GM12874 (cell line): ENCODE results near the gene ZNF709.

Experiments used
- TF ChIP-seq, protein P1 (sequence below): IDR thresholded peaks from 2 replicates; pipeline ENCODE4 v1.5.1; 2011; ENCODE audit warnings: low read depth, mild to moderate bottlenecking, control low read depth, low read length, moderate library complexity; ENCODE audit not compliant: insufficient read depth

ZNF709 gene

GRCh38 chr19:12478234-12478941 lies 6.2 kb downstream of the ZNF709 start:
- TF ChIP-seq, protein P1, sequence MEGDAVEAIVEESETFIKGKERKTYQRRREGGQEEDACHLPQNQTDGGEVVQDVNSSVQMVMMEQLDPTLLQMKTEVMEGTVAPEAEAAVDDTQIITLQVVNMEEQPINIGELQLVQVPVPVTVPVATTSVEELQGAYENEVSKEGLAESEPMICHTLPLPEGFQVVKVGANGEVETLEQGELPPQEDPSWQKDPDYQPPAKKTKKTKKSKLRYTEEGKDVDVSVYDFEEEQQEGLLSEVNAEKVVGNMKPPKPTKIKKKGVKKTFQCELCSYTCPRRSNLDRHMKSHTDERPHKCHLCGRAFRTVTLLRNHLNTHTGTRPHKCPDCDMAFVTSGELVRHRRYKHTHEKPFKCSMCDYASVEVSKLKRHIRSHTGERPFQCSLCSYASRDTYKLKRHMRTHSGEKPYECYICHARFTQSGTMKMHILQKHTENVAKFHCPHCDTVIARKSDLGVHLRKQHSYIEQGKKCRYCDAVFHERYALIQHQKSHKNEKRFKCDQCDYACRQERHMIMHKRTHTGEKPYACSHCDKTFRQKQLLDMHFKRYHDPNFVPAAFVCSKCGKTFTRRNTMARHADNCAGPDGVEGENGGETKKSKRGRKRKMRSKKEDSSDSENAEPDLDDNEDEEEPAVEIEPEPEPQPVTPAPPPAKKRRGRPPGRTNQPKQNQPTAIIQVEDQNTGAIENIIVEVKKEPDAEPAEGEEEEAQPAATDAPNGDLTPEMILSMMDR = no peak

GRCh38 chr19:12465211-12465610 lies 19.4 kb downstream of the ZNF709 start:
- TF ChIP-seq, protein P1 = no peak

- TF ChIP-seq, protein P1 = no peak
These were observed 19.8 kb downstream of the ZNF709 start for GRCh38 chr19:12464769-12465168.

DNA sequence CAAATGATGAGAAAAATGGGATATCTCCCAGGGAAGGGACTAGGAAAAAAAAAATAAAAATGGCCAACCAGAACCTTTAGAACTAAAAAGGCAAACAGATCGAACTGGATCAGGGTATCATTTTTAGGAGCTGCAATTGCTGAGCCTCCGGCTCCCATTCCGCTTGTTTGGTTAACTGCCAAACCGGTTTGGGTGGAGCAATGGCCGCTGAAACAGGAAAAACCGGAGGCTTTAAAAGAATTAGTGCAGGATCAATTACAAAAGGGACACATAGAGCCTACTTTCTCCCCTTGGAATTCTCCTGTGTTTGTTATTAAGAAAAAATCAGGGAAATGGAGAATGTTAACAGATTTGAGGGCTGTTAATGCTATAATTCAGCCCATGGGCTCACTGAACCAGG lies 31.1 kb downstream of the ZNF709 start:
- TF ChIP-seq, protein P1 = no peak

DNA sequence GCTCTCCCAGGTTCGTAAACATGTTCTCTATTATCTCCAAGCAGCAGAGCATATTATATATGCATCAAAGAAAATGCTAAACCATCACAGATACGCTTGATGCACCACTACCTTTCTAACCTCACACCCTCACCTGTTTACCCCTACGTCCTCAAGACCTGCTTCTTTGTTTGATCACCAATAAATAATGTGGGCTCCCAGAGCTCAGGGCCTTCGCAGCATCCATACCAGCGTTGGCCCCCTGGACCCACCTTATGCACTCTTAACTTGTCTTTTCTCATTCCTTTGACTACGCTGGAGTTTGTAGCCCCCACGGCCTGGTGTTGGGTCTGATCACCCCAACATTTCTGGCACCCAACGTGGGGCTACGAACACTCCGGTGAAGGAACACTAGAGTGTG lies 33.8 kb downstream of the ZNF709 start:
- TF ChIP-seq, protein P1 = no peak

GRCh38 chr19:12448808-12449207 lies 35.8 kb downstream of the ZNF709 start:
- TF ChIP-seq, protein P1 = no peak

- TF ChIP-seq, protein P1 = no peak
These were observed 43.9 kb downstream of the ZNF709 start, which contains the start of gene ZNF443 for GRCh38 chr19:12440541-12441316. Gene ZNF443, minus strand, starts transcription at chr19:12441021. Its CDS starts 107 bp downstream, at chr19:12440914.
